WTC11 (cell line): Measurements from ENCODE around the gene IGF2BP3.

Experiments
- CTCF ChIP-seq: fragments of 200-600 bp; IDR thresholded peaks from 2 replicates; pipeline ENCODE4 v1.8.0; 2022; ENCODE audit warnings: antibody characterized with exemption
- FOXP1 ChIP-seq: sonication (generic); formaldehyde crosslinking; IDR thresholded peaks from 2 replicates; pipeline ENCODE4 v1.8.0; 2022; ENCODE audit warnings: missing genetic modification reagents, mild to moderate bottlenecking, moderate library complexity, borderline replicate concordance
- JUN ChIP-seq: sonication (generic); formaldehyde crosslinking; IDR thresholded peaks from 2 replicates; pipeline ENCODE4 v1.8.0; 2023; ENCODE audit warnings: mild to moderate bottlenecking, missing genetic modification reagents
- MYBL2 ChIP-seq: sonication (generic); formaldehyde crosslinking; IDR thresholded peaks from 2 replicates; pipeline ENCODE4 v1.8.1; 2023; ENCODE audit warnings: mild to moderate bottlenecking, moderate library complexity, missing genetic modification reagents
- TEAD4 ChIP-seq: sonication (generic); formaldehyde crosslinking; IDR thresholded peaks from 2 replicates; pipeline ENCODE4 v1.8.0; 2022; ENCODE audit warnings: mild to moderate bottlenecking, missing genetic modification reagents

DNA sequence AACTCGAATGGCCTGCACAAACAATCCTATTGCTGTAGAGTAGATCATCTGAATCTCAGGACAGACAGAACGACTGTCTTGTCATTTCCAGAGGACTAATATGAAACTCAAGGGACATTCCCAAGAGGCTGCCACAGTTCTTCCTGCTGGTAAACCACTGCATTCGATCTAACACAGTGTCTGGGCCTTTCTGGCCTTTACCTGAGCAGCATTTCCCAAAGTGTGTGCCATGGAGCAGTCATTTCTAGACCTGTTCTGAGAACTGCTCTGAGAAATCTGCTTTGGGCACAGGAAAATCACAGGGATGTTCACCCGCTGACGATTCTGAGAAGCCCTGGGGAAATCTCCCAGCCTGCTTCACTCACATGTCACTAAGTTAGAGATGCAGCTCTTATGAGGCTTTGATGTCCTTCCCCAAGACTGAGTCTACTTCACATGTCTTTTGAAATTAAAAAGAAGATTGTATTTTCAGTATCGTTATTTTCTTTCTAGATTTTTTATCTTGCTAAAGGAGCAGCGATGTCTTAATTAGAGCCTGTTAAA is 205.3 kb downstream of the IGF2BP3 start:
- TF ChIP-seq MYBL2 (no peak), FOXP1 (CRISPR knock-in tag) (no peak), JUN (CRISPR knock-in tag) (no peak), TEAD4 (CRISPR knock-in tag) (no peak), CTCF (no peak)
